H1 (cell line): ENCODE data around the gene BZW2. TPM values are rescaled to one million over a fixed set of nuclear protein-coding genes. Genes with fewer than 3 reads are reported as not detected.

Source experiments
- CHD7 ChIP-seq: fragments of 300-600 bp; sonication (generic); IDR thresholded peaks from 2 replicates; pipeline ENCODE4 v1.7.1; 2012; ENCODE audit warnings: low read length, moderate library complexity, mild to moderate bottlenecking, inconsistent platforms; ENCODE audit not compliant: insufficient replicate concordance
- POU5F1 ChIP-seq: IDR thresholded peaks from 2 replicates; pipeline ENCODE4 v1.6.1; 2011; ENCODE audit warnings: low read depth, mild to moderate bottlenecking, low read length, moderate library complexity
- polyA plus RNA-seq, 7 experiments: library from polyadenylated mRNA; depleted of rRNA in 3 of 7; stranded (reverse) in 5 of 7; unstranded in 2 of 7; fragments of >200 nt in 5 of 7; fragments of 200-250 nt in 2 of 7; gene quantifications; 1 replicate in 5 of 7; 2 replicates in 1 of 7; 4 replicates in 1 of 7; pipeline versions ENCODE4 v1.2.1 to v1.2.3, GENCODE V29; 2011 to 2013; ENCODE audit warnings: missing spikeins in 2 of 7, mixed read lengths in 2 of 7
- total RNA-seq: library from RNA; stranded (reverse); fragmentation: NEBNext Ultra II Directional; extraction: Animal tissue kit (Norgen Biotek cat#: 25700); gene quantifications from 2 replicates; pipeline ENCODE4 v1.2.1, GENCODE V29; 2021

Gene BZW2
- total and polyA plus RNA-seq, 2 of the 8 experiments (the other 6 are each of a cell fraction or from before 2014, with no cell fraction given), result 32.3 to 103 TPM

GRCh38 chr7:16745645-16746044, 99.7 kb downstream of the BZW2 start (continued):
- TF ChIP-seq CHD7 (no peak), POU5F1 (no peak)
